ENCODE results near the gene VPS16.

VPS16 gene

GRCh38 chr20:2809690-2810089 is 30.9 kb upstream of the VPS16 start:
- no peak overlapping the region for H3K27ac ChIP-seq
- TF ChIP-seq ZFX (IDR thresholded peaks at IDR 0.05; ENCODE audit: borderline replicate concordance) (no peak), CTCF (IDR thresholded peaks at IDR 0.05) (no peak)

- H3K27ac ChIP-seq: no peak overlapping the region
- TF ChIP-seq CTCF (IDR thresholded peaks at IDR 0.05) (no peak), ZFX (IDR thresholded peaks at IDR 0.05; ENCODE audit: borderline replicate concordance) (no peak)
These were observed 28.4 kb upstream of the VPS16 start for GRCh38 chr20:2812189-2812588.

DNA sequence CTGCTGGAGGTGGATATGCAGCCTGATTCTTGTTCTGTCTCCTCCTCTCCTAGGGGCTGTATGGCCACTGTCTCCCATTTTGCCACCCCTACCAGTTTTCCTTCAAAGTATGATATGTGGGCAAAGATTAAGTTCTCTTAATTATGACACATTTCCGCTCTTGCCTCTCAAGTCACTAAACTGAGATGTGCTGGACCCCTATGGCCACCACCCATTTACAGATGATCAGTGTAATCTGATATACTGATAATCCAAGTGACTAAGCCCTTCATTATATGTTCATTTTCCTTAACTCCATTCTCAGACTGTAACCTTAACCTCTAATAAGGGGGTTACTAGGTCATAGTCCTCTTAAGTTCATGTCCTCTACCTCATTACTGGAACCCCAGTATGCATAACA is 26.5 kb upstream of the VPS16 start:
- TF ChIP-seq ZFX (IDR thresholded peaks at IDR 0.05; ENCODE audit: borderline replicate concordance) (no peak), CTCF (IDR thresholded peaks at IDR 0.05) (no peak)
- H3K27ac ChIP-seq: no peak overlapping the region

DNA sequence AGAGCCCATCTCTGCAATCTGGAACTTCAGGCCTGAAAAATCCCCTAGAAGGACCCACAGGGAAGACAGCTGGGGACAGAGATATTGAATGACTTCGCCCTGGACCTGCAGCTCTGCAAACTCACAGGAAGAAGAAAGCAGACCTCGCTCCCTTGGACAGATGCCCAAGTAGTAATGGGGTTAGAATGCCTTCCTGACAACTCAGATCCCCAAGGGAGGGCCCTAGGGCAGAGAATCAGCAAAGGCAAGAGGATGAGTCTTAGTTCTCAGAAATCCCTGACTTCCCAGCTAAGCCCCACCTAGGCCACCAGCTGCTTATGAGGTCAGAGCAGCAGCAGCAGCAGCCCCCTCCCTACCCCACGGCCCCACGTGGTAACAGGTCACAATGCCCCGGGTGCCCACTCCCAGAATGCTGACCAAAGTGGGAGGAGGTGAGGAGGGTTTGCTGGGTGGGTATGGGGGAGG is 25.9 kb upstream of the VPS16 start, which contains the start of gene C20orf141:
Gene C20orf141 (plus strand): TSS at position 401 of the 465 bp plus-strand sequence. CDS start 198 bp downstream, outside the sequence.
- TF ChIP-seq CTCF (IDR thresholded peaks at IDR 0.05) (no peak), ZFX (IDR thresholded peaks at IDR 0.05; ENCODE audit: borderline replicate concordance) (no peak)
- H3K27ac ChIP-seq: no peak within 1 kb of the TSS

- TF ChIP-seq CTCF (IDR thresholded peaks at IDR 0.05) (no peak), ZFX (IDR thresholded peaks at IDR 0.05; ENCODE audit: borderline replicate concordance) (no peak)
- no peak overlapping the region for H3K27ac ChIP-seq
These were observed 25.2 kb upstream of the VPS16 start for GRCh38 chr20:2815242-2815900.

DNA sequence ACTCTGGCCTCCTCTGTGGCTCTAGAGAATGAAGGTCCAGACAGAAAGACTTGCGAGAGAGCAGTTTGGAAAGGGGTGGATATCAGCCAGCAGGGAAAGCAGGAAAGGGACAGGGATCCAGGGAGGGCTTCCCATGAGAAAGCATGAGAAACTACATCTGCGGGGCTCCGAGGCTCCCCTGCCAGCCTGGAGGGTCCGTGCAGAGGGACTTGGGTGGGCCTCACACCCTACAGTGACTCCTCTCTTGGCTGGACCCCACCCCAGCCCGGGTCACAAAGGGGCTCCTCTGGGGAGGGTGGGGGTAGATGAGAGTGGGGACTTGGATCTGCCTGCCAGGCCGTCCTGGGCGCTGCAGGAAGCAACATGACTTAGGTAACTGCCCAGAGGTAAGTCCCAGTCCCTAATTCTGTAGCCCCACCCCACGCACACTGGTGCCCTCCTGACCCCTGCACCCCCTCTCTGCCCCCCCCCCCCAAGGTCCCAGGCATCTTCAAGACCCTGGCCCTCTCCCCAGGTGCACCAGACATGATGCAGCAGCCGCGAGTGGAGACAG is 24.4 kb upstream of the VPS16 start, which contains the start of gene TMEM239:
Gene TMEM239 (plus strand): TSS at position 335 of the 553 bp plus-strand sequence. CDS start 191 bp downstream, at position 526.
- TF ChIP-seq CTCF (IDR thresholded peaks at IDR 0.05): no peak
- no peak for TF ChIP-seq ZFX (IDR thresholded peaks at IDR 0.05; ENCODE audit: borderline replicate concordance)
- no peak within 1 kb of the TSS for H3K27ac ChIP-seq
